Suprapubic skin (tissue), 4 donors: Measurements from ENCODE around the gene CEP85. TPM values are rescaled to one million over a fixed set of nuclear protein-coding genes. Genes with fewer than 3 reads are reported as not detected.

Source experiments
- DNase-seq, 2 donors: peaks; one replicate each; pipeline ENCODE4 v3.0.0-alpha.2; 2019; ENCODE audit warnings: low spot score in 2 of 2
- H3K27ac ChIP-seq: fragments of 200-600 bp; sonication (generic); one replicate; pipeline ENCODE4 v1.5.1; 2019
- H3K27me3 ChIP-seq: fragments of 200-600 bp; sonication (generic); one replicate; pipeline ENCODE4 v1.5.1; 2019
- H3K36me3 ChIP-seq: fragments of 200-600 bp; sonication (generic); one replicate; pipeline ENCODE4 v1.5.1; 2019
- H3K4me1 ChIP-seq: fragments of 200-600 bp; sonication (generic); one replicate; pipeline ENCODE4 v1.5.1; 2019
- H3K4me3 ChIP-seq: fragments of 200-600 bp; sonication (generic); one replicate; pipeline ENCODE4 v1.5.1; 2019; ENCODE audit warnings: mild to moderate bottlenecking
- H3K9me3 ChIP-seq: fragments of 200-600 bp; sonication (generic); one replicate; pipeline ENCODE4 v1.5.1; 2019
- EP300 ChIP-seq: sonication (generic); formaldehyde crosslinking; IDR thresholded peaks from one replicate; pipeline ENCODE4 v1.6.1; 2017; ENCODE audit warnings: antibody characterized with exemption
- POLR2A ChIP-seq, 2 donors: fragments of 450-650 bp; IDR thresholded peaks; one replicate each; pipeline ENCODE4 v1.6.1; 2017; ENCODE audit warnings: antibody characterized with exemption in 2 of 2, mild to moderate bottlenecking in 2 of 2, moderate library complexity in 2 of 2
- POLR2AphosphoS5 ChIP-seq, 3 donors: sonication (generic); formaldehyde crosslinking; IDR thresholded peaks; one replicate each; pipeline ENCODE4 v1.6.1; 2017; ENCODE audit warnings: antibody characterized with exemption in 3 of 3
- WGBS: methylation state at CpG from one replicate; pipeline ENCODE4 v1.1.5; 2018; 5-methylcytosine and 5-hydroxymethylcytosine counted together
- total RNA-seq, 4 donors: library from RNA; depleted of rRNA; stranded (reverse); fragments of >200 nt; gene quantifications; one replicate each; pipeline ENCODE4 v1.1.0, GENCODE V29; 2016
- TF ChIP-seq, protein P1 (sequence below), 2 donors: fragments of 200-600 bp in 1 of 2; fragments of 450-650 bp in 1 of 2; sonication (generic) in 1 of 2; IDR thresholded peaks; one replicate each; pipeline ENCODE4 v1.5.1; 2016 to 2019; ENCODE audit warnings: antibody characterized with exemption in 2 of 2, mild to moderate bottlenecking in 1 of 2, moderate library complexity in 1 of 2

The CEP85 gene
- total RNA-seq, 4 donors from 2014 or later, result 18.2 to 27.8 (median 18.7) TPM

DNA sequence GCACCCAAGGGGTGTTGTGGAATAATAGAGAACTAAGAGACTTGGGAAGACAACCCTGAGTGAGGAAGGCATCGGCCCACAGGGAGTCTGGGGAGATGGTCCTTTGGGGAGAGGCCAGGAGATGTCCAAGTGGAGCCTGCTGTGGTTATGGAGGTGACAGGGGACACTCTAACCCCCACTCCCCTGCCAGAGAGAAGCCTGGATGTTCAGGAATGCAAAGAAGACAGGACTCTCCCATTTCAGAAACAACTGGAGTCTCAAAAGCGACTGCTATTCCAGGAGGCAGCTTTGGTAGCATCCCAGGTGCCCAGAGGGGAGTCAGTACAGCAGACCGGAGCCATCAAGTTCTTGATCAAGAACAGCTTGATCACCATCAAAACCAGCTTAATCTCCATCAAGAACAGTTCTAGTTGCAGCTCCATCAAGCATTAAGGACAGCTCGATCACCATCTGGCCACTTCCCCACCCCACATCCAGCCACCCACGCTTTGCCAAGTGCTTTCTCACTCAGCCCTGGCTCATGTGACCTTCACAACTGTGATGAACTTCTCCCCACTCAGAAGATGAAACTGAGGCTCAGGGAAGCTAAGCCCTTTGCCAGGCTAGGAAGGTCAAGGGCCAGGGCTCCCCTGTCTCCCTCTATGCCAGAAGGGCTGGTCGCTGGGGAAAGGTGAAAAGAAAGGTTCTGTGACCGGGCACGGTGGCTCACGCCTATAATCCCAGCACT, 84.5 kb downstream of the CEP85 start:
- Histone ChIP-seq H3K27me3 (no peaks in the 10 kb centered on the region), H3K36me3 (peaks cover 3% of the 10 kb centered on the region), H3K9me3 (no peaks in the 10 kb centered on the region), H3K27ac (no peak overlapping the region), H3K4me3 (peak overlapping the region; percentile 0), H3K4me1 (peaks cover 15% of the 10 kb centered on the region)
- TF ChIP-seq, protein P1, sequence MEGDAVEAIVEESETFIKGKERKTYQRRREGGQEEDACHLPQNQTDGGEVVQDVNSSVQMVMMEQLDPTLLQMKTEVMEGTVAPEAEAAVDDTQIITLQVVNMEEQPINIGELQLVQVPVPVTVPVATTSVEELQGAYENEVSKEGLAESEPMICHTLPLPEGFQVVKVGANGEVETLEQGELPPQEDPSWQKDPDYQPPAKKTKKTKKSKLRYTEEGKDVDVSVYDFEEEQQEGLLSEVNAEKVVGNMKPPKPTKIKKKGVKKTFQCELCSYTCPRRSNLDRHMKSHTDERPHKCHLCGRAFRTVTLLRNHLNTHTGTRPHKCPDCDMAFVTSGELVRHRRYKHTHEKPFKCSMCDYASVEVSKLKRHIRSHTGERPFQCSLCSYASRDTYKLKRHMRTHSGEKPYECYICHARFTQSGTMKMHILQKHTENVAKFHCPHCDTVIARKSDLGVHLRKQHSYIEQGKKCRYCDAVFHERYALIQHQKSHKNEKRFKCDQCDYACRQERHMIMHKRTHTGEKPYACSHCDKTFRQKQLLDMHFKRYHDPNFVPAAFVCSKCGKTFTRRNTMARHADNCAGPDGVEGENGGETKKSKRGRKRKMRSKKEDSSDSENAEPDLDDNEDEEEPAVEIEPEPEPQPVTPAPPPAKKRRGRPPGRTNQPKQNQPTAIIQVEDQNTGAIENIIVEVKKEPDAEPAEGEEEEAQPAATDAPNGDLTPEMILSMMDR (IDR thresholded peaks at IDR 0.05), result no peak
- TF ChIP-seq EP300 (no peak), POLR2AphosphoS5 (IDR thresholded peaks at IDR 0.05) (no peak), POLR2A (IDR thresholded peaks at IDR 0.05) (no peak)
- no peak for DNase-seq
- WGBS, result 73% methylated on average over 7 of the region's 9 CpGs

DNA sequence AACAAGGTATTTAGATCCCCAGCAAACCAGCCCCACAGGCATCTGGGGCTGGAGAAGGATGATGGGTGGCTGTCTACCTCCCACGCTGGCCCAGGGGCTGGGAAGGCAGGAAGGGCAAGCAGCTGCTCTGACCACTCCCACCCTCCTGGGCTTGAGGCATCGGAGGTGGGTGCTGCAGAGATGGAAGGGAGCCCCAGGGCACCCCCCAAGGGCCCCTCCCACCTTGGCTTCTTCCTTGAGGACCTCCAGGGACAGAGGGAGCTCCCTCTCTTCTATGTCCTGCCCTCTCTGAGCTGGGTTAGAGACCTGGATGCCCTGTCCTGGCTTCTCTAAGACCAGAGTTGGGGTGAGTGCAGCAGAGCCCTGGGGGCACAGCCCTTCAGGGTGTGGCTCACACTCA, 86.9 kb downstream of the CEP85 start:
- H3K4me1 ChIP-seq, result peaks cover 12% of the 10 kb centered on the region
- no peak for DNase-seq
- 20% methylated on average over 1 of the region's 2 CpGs for WGBS
- H3K27me3 ChIP-seq, result no peaks in the 10 kb centered on the region
- no peak for TF ChIP-seq EP300
- TF ChIP-seq POLR2A (IDR thresholded peaks at IDR 0.05), result no peak
- no peak for TF ChIP-seq POLR2AphosphoS5 (IDR thresholded peaks at IDR 0.05)
- TF ChIP-seq, protein P1 (IDR thresholded peaks at IDR 0.05), result no peak
- no peak overlapping the region for H3K27ac ChIP-seq
- no peak overlapping the region for H3K4me3 ChIP-seq
- H3K36me3 ChIP-seq, result peaks cover 9% of the 10 kb centered on the region
- no peaks in the 10 kb centered on the region for H3K9me3 ChIP-seq

DNA sequence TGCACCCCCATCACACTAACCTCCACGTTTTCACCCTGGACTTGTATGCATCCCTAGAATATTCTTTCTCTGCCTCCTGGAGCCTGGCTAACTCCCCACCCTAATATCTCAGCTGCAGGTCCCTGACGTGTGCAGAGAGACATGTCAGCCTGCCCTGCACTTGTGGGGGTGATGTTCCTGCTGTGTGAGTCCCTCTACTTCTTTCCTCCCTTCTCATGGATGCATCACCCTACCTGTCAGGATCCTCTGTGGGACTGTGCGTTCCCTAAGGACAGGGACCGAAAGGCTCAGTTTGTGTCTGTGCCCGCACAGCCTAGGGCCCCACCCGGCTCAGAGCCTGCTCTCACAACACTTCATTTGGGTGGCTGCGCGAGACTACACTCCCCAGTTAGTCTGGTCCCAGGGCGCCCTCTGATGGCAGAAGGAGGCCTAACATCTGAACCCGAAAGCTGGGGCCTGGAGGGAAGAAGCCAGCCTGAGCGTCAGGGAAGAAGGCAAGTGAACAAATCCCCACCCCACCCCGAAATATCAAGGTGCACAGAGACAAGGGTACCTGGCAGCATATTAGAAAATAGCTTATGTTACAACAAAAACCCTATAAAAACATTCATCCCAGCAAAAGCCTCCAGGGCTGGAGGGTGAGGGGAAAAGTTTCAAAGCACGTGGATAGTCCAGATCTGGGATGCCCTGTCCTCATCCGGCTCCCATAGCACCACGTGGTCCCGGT, 87.5 kb downstream of the CEP85 start:
- H3K27me3 ChIP-seq, result no peaks in the 10 kb centered on the region
- no peaks in the 10 kb centered on the region for H3K9me3 ChIP-seq
- H3K4me1 ChIP-seq, result peaks cover 12% of the 10 kb centered on the region
- peak; percentile 97 for DNase-seq
- TF ChIP-seq POLR2A (IDR thresholded peaks at IDR 0.05) (no peak), POLR2AphosphoS5 (IDR thresholded peaks at IDR 0.05) (peak in 1 of 3 donors; percentile 55), EP300 (no peak)
- TF ChIP-seq, protein P1 (IDR thresholded peaks at IDR 0.05), result peak; percentile 82 to 94
- 12% methylated on average over 16 of the region's 16 CpGs for WGBS
- H3K27ac ChIP-seq, result no peak overlapping the region
- H3K4me3 ChIP-seq, result no peak overlapping the region
- peaks cover 9% of the 10 kb centered on the region for H3K36me3 ChIP-seq

DNA sequence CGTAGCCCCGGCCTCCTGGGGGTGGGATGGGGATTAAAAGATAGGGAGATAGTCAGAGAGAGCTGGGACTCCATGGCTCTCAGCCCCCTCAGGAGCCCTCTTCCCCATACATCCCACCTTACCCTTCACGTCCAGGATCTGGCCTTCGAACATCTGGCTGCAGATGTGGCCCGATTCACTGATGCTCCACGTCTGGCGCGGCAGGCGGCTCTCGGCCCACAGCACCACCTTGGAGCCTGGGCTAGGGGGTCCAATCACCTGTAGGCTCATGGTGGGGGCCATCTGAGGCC, 88.0 kb downstream of the CEP85 start:
- Histone ChIP-seq H3K4me1 (peaks cover 12% of the 10 kb centered on the region), H3K27ac (no peak overlapping the region), H3K4me3 (no peak overlapping the region), H3K9me3 (no peaks in the 10 kb centered on the region), H3K27me3 (no peaks in the 10 kb centered on the region), H3K36me3 (peaks cover 9% of the 10 kb centered on the region)
- 41% methylated on average over 3 of the region's 10 CpGs for WGBS
- DNase-seq, result no peak
- no peak for TF ChIP-seq POLR2A (IDR thresholded peaks at IDR 0.05)
- no peak for TF ChIP-seq EP300
- no peak for TF ChIP-seq POLR2AphosphoS5 (IDR thresholded peaks at IDR 0.05)
- TF ChIP-seq, protein P1 (IDR thresholded peaks at IDR 0.05), result no peak

DNA sequence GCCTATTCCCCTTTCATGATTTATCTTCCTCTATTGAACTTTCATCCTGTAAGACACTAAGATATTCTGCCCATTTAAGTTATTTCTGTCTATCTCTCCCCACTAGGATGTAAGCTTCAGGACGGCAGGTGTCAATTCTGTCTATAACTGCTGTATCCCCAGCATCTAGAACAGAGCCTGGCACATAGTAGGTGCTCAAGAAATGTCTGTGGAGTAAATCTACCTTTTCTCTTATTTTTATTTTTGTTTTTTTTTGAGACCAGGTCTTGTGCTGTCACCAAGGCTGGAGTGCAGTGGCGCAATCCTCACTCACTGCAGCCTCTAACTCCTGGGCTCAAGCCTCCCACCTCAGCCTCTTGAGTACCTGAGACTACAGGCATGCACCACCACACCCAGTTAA, 89.4 kb downstream of the CEP85 start:
- WGBS, result 95% methylated on average over 2 of the region's 2 CpGs
- no peak overlapping the region for H3K4me3 ChIP-seq
- H3K36me3 ChIP-seq, result peaks cover 9% of the 10 kb centered on the region

More for the DNA sequence above, 89.4 kb downstream of the CEP85 start:
- no peaks in the 10 kb centered on the region for H3K9me3 ChIP-seq
- no peak for DNase-seq
- no peak for TF ChIP-seq POLR2A (IDR thresholded peaks at IDR 0.05)
- TF ChIP-seq, protein P1 (IDR thresholded peaks at IDR 0.05), result no peak
- TF ChIP-seq EP300, result no peak
- TF ChIP-seq POLR2AphosphoS5 (IDR thresholded peaks at IDR 0.05), result no peak
- H3K27ac ChIP-seq, result no peak overlapping the region
- H3K27me3 ChIP-seq, result no peaks in the 10 kb centered on the region
- peaks cover 12% of the 10 kb centered on the region for H3K4me1 ChIP-seq
